HG03432 (cell line): ENCODE data around the gene CHST9.
"Not testable (repeated sequence)": the region's sequence is repeated elsewhere in the genome, so short reads cannot be mapped to it uniquely, and the experiment has no call there.

ENCODE experiments used
- ATAC-seq: cut with Tn5 transposase; IDR thresholded peaks from one replicate; pipeline ENCODE4 v1.9.1; 2021; ENCODE audit warnings: mild to moderate bottlenecking, moderate library complexity; ENCODE audit not compliant: unreplicated experiment

Gene CHST9

GRCh38 chr18:26943906-26944305, 241.2 kb downstream of the CHST9 start:
- no peak for ATAC-seq

GRCh38 chr18:26941584-26941983, 243.5 kb downstream of the CHST9 start:
- no peak for ATAC-seq

GRCh38 chr18:26940744-26941398, 244.2 kb downstream of the CHST9 start:
- ATAC-seq, result no peak

GRCh38 chr18:26931659-26932058, 253.4 kb downstream of the CHST9 start:
- no peak for ATAC-seq

GRCh38 chr18:26930630-26931029, 254.5 kb downstream of the CHST9 start:
- ATAC-seq, result no peak

- no peak for ATAC-seq
These were observed 256.3 kb downstream of the CHST9 start for GRCh38 chr18:26928670-26929313.

GRCh38 chr18:26927822-26928221, 257.3 kb downstream of the CHST9 start:
- not testable (repeated sequence) for ATAC-seq

GRCh38 chr18:26926066-26926675, 258.9 kb downstream of the CHST9 start:
- no peak for ATAC-seq

GRCh38 chr18:26925313-26925712, 259.8 kb downstream of the CHST9 start:
- no peak for ATAC-seq

GRCh38 chr18:26922313-26922712, 262.8 kb downstream of the CHST9 start:
- no peak for ATAC-seq

- ATAC-seq, result no peak
These were observed 264.5 kb downstream of the CHST9 start for GRCh38 chr18:26920644-26921043.

GRCh38 chr18:26919627-26920026, 265.5 kb downstream of the CHST9 start:
- no peak for ATAC-seq

GRCh38 chr18:26919201-26919600, 265.9 kb downstream of the CHST9 start:
- no peak for ATAC-seq

- ATAC-seq, result no peak
These were observed 273.3 kb downstream of the CHST9 start for GRCh38 chr18:26911840-26912239.

- ATAC-seq, result no peak
These were observed 275.4 kb downstream of the CHST9 start for GRCh38 chr18:26909599-26910290.

- no peak for ATAC-seq
These were observed 276.2 kb downstream of the CHST9 start for GRCh38 chr18:26908906-26909305.

GRCh38 chr18:26902291-26902690, 282.8 kb downstream of the CHST9 start:
- ATAC-seq, result no peak

- ATAC-seq, result no peak
These were observed 284.1 kb downstream of the CHST9 start for GRCh38 chr18:26901020-26901419.

- ATAC-seq, result no peak
These were observed 290.7 kb downstream of the CHST9 start for GRCh38 chr18:26894426-26894825.

- no peak for ATAC-seq
These were observed 291.1 kb downstream of the CHST9 start for GRCh38 chr18:26893996-26894395.

GRCh38 chr18:26888259-26888658, 296.8 kb downstream of the CHST9 start:
- ATAC-seq, result no peak
